Cardiac muscle cell (in vitro differentiated cells and primary cell): ENCODE data around the gene SMCO3. TPM values are rescaled to one million over a fixed set of nuclear protein-coding genes. Genes with fewer than 3 reads are reported as not detected.

Experiments used
- DNase-seq, 2 donors: peaks; one replicate each; pipeline versions ENCODE4 v3.0.0 to v3.0.0-alpha.2; 2010 to 2017; ENCODE audit warnings: low read depth in 1 of 2, low spot score in 1 of 2
- H3K27ac ChIP-seq: fragments of 200-600 bp; sonication (generic); 2 replicates; pipeline ENCODE4 v1.5.1; 2016
- H3K27me3 ChIP-seq: fragments of 200-600 bp; sonication (generic); 2 replicates; pipeline ENCODE4 v1.6.0; 2016; ENCODE audit warnings: control low read depth
- H3K36me3 ChIP-seq: fragments of 200-600 bp; sonication (generic); 2 replicates; pipeline ENCODE4 v1.5.1; 2016; ENCODE audit warnings: control low read depth
- H3K4me1 ChIP-seq: fragments of 200-600 bp; sonication (generic); 2 replicates; pipeline ENCODE4 v1.8.1; 2017; ENCODE audit warnings: low read depth, mild to moderate bottlenecking, mixed run types
- H3K4me3 ChIP-seq: fragments of 200-600 bp; sonication (generic); 2 replicates; pipeline ENCODE4 v1.5.1; 2016; ENCODE audit warnings: mild to moderate bottlenecking
- H3K9me3 ChIP-seq: fragments of 200-600 bp; sonication (generic); 2 replicates; pipeline ENCODE4 v1.5.1; 2017; ENCODE audit warnings: low read depth, mild to moderate bottlenecking, control low read depth
- CTCF ChIP-seq: IDR thresholded peaks from 2 replicates; pipeline ENCODE4 v1.5.1; 2012; ENCODE audit warnings: low read depth, mild to moderate bottlenecking, low read length
- polyA plus RNA-seq: library from polyadenylated mRNA; unstranded; fragments of >200 nt; fragmentation: Nextera tagmentation; extraction: Ambion mirVana; gene quantifications from 2 replicates; pipeline ENCODE4 v1.2.1, GENCODE V29; 2016
- total RNA-seq: library from RNA; depleted of rRNA; stranded (reverse); fragments of >200 nt; gene quantifications from 2 replicates; pipeline ENCODE4 v1.2.3, GENCODE V29; 2016

SMCO3 gene
- total and polyA plus RNA-seq, 2 experiments from 2014 or later: 0.22 TPM; not detected in 1

- DNase-seq: no peak
- peak overlapping the region; percentile 94 for H3K27ac ChIP-seq
- H3K4me3 ChIP-seq: peak overlapping the region; percentile 73
These were observed 42.3 kb downstream of the SMCO3 start for GRCh38 chr12:14771651-14772137.

GRCh38 chr12:14770496-14771461 lies 43.2 kb downstream of the SMCO3 start:
- Histone ChIP-seq H3K36me3 (no peaks in the 10 kb centered on the region), H3K27ac (peak overlapping the region; percentile 94), H3K9me3 (no peaks in the 10 kb centered on the region), H3K4me3 (peak overlapping the region; percentile 73), H3K4me1 (peaks cover 5% of the 10 kb centered on the region), H3K27me3 (peaks cover 11% of the 10 kb centered on the region)
- DNase-seq: peak; percentile 89 to 95
- no peak for TF ChIP-seq CTCF

More at GRCh38 chr12:14771651-14772137, 42.3 kb downstream of the SMCO3 start:
- TF ChIP-seq CTCF: no peak
- H3K36me3 ChIP-seq: no peaks in the 10 kb centered on the region
- H3K4me1 ChIP-seq: peaks cover 5% of the 10 kb centered on the region
- no peaks in the 10 kb centered on the region for H3K9me3 ChIP-seq
- H3K27me3 ChIP-seq: peaks cover 11% of the 10 kb centered on the region

- H3K27me3 ChIP-seq: peaks cover 8% of the 10 kb centered on the region
- H3K4me3 ChIP-seq: peak overlapping the region; percentile 73
- peak overlapping the region; percentile 94 for H3K27ac ChIP-seq
- H3K4me1 ChIP-seq: peaks cover 5% of the 10 kb centered on the region
- H3K36me3 ChIP-seq: no peaks in the 10 kb centered on the region
- peak; percentile 76 to 87 for DNase-seq
- TF ChIP-seq CTCF: peak; percentile 79
- H3K9me3 ChIP-seq: no peaks in the 10 kb centered on the region
These were observed 44.0 kb downstream of the SMCO3 start for GRCh38 chr12:14769969-14770495.

GRCh38 chr12:14769466-14769968 lies 44.5 kb downstream of the SMCO3 start:
- Histone ChIP-seq H3K4me3 (peak overlapping the region; percentile 73), H3K27me3 (peaks cover 2% of the 10 kb centered on the region), H3K36me3 (no peaks in the 10 kb centered on the region), H3K9me3 (no peaks in the 10 kb centered on the region), H3K4me1 (peaks cover 5% of the 10 kb centered on the region), H3K27ac (peak overlapping the region; percentile 94)
- DNase-seq: peak; percentile 49 to 66
- no peak for TF ChIP-seq CTCF

- peak overlapping the region; percentile 73 for H3K4me3 ChIP-seq
- DNase-seq: peak in 1 of 2 donors; percentile 52
- TF ChIP-seq CTCF: no peak
- H3K4me1 ChIP-seq: peaks cover 5% of the 10 kb centered on the region
- no peaks in the 10 kb centered on the region for H3K9me3 ChIP-seq
- H3K36me3 ChIP-seq: no peaks in the 10 kb centered on the region
- H3K27ac ChIP-seq: peak overlapping the region; percentile 94
- H3K27me3 ChIP-seq: no peaks in the 10 kb centered on the region
These were observed 45.1 kb downstream of the SMCO3 start for GRCh38 chr12:14768823-14769405.
